GM21526 (cell line): ENCODE data around the gene JARID2.

Experiments used
- ATAC-seq: cut with Tn5 transposase; IDR thresholded peaks from one replicate; pipeline ENCODE4 v1.9.1; 2021; ENCODE audit warnings: moderate library complexity; ENCODE audit not compliant: unreplicated experiment, low FRiP score

JARID2 gene

DNA sequence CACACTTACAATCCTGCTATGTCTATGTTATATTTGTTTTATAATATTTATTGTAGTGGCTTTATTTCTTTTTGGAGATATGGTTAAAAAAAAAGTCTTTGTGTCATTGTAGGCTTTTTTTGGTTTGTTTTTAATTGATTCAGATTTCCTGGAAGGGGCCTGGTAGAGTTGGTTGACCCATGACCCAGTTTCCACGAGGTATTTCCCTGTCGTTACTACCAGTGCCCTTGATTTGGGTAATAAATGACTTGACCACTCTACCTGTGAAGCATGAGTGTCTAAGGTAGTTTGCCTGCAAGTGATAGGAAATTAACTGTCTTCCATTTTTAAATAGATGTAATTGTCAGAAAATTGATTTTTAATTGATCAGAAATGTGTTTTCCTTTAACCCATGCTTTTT lies 121.0 kb downstream of the JARID2 start:
- ATAC-seq, result no peak

DNA sequence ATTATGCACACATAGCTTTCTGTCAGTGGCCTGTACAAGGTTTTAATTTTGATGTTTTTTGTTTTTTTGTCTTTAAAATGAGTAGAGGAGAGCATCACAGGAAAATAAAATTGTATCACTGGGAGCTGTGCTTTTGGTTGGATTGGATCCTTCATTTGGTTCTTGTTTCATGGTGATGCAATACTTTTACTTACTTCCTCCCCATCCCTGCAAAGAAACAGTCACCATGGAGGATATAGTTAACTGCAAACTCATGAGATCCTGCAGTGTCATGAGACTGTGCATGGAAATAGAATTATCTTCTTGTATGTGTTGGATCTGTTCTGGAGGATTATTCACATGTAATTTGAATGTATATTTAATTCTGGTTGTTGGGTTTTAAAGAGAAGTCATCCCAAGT lies 122.3 kb downstream of the JARID2 start:
- ATAC-seq, result no peak

DNA sequence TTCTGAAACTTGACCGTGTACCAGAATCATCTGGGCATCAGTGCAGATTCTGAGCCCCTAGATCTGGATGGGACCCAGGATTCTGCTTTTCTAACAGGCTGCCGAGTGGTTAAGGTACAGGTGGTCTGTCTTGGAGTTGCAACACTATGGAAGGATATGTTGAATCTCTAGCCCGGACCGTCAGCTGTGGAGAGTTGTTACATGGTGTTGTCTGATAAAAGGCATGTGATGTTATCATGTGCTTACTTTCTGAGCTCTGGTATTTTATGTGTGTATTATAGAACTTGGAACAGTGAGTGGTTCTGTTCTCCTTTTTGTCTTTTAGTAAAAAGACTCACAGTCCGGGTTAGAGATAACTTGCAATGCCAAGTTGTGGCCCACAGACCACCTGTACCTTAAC lies 123.0 kb downstream of the JARID2 start:
- no peak for ATAC-seq

DNA sequence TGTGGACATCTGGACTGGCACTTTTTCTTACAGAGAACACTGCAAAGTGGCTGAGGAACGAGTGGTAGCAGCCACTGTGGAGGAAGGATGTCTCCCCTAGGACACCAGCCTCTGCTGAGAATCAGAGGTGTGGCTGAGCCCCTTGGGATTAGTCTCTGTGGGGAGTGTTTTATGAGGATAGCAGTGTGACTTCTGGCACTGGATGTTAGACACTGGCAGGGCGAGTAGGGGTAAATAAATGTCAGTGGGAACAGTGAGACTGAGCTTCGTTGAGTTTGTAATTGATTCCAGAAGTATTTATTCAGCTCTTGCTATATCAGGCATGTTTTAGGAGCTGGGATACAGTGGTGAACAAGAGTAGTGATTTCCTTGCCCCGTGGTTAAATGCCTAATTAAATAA lies 124.0 kb downstream of the JARID2 start:
- no peak for ATAC-seq

DNA sequence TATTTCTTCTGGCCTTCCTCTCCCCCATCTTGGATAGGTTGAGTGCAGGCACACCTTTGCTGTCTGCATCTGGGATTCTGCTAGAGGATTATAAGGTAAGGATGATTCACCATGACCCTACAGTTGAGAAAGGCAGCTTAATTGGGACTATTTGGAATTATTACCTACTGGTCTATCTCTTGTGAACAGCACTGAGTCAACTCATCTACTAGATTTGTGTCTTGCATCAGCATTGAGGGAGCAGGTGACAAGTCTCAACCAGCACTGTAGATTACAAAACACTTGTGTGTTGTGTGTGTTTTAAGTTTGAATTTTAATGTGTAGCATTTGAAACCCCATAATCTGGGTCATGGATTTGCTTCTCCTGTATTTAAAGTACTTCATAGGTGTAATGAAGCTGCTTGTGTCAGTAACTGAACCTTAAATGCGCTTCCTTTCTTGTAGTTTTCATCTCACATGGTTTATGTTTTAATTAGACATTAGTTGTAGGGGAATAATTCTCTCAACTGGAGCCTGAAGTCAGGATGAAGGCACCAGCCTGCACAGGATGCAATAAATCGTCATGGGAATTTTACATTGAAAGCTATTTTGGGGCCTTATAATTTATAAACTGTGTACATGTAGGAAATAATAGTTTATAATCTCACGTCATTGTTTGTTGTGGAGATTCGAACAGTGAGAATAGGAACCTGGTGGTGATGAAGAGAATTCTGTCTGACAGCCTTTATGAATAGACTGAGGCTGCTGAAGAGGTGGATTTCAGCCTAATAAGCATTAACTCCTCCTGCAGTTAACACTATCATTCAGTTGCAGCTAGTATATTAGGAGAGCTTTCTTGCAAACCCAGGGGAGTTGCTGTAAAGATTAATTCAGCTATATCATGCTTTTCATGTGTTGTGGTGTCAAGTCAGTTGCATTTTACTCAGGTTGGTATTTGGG lies 125.1 kb downstream of the JARID2 start:
- no peak for ATAC-seq

DNA sequence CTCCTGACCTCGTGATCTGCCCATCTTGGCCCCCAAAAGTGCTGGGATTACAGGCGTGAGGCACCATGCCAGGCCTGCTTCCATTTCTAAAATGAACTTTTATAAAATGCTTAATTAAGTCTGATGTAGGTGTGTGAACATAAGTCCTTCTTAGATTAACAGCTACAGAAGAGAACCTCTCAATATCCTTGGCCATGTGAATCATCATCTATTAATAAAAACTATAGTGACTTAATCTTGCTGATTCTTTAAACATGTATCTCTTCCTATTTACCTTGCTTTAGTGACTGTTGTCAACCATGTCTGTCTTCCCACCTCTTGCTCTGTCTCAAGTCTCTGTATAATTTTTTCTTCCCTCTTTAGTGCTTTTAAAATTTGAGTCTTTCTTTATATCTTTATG lies 127.1 kb downstream of the JARID2 start:
- ATAC-seq, result no peak

DNA sequence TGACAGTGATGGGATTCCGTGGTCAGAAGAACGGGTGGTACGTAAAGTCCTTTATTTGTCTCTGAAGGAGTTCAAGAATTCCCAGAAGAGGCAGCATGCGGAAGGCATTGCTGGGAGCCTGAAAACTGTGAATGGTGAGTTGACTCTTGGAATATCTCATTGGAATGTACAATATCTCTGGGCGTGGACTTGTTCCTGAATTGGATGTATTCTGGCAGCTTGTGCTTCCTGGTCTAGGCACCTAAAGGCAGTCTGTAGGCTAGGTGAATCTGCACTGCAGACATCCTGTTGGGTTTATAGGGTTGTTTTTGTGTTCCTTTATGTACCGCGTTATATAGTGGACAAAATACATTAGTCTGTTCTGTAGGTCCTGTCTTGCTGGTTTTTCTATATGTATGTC lies 128.2 kb downstream of the JARID2 start:
- ATAC-seq, result no peak

DNA sequence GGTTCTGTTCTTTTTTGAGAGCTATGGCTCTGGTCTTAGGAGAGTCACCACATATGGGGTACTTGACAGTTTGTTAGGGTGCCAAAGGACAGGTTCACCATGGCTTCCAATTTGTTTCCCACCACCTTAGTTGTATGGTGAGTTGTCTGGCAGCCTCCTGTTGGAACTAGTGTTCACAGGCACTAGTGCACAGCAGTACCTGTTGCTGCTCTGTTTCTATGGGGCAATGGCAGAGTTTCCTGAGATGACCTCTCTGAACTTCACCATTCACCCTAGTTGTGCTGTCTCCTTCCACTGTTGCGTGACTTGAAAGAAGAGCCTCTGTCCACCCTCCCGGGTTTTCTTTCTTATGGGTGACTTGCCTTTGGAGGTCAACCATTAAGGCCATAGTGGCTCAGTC lies 129.1 kb downstream of the JARID2 start:
- no peak for ATAC-seq

DNA sequence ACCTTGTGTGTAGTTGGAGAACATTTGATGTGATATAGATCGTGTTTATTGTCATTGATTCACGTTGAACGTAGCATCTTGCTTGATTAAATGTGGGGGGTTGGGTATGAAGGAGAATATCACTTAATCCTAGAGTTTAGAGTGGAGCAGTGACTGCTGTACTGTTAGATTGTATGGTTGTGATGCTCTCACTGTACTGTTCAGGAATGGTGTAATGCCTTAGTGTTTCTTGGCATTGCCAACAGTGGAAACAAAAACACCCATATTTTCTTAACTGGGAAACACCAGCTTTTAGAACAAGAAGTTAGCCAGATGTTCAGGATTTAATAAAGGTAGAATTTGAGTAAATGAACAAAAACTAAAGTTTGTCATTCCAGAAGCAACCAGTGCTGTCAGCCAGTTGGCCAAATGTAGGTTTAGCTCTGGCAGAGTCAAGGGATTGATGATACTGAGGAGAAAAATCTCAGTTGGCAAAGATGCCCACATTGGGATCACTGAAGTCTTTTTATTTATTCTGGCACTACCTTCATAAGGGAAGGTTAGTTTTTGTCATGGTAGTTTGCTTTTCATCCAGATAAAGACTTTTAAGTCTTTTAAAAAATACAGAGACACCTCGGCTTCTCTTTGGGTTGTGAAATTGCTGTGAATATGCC lies 129.9 kb downstream of the JARID2 start:
- no peak for ATAC-seq

DNA sequence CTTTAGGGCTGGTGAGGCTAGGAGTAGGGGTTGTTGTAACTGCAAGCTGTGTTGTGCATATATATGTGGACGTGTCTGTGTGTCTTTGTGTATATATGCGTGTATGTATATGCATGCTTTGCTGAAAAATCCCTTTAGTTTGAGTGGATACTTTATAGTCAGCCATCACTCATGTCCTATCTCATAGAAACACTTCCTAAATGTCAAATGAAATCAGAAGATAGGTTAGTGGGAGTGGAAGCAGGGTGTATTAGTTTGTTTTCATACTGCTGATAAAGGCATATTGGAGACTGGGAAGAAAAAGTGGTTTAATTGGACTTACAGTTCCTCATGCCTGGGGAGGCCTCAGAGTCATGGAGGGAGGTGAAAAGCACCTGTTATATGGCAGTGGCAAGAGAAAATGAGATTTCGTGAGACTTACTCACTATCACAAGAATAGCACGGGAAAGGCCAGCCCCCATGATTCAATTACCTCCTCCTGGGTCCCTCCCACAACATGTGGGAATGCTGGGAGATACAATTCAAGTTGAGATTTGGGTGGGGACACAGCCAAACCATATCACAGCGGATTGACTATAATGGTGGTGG lies 131.1 kb downstream of the JARID2 start:
- no peak for ATAC-seq

DNA sequence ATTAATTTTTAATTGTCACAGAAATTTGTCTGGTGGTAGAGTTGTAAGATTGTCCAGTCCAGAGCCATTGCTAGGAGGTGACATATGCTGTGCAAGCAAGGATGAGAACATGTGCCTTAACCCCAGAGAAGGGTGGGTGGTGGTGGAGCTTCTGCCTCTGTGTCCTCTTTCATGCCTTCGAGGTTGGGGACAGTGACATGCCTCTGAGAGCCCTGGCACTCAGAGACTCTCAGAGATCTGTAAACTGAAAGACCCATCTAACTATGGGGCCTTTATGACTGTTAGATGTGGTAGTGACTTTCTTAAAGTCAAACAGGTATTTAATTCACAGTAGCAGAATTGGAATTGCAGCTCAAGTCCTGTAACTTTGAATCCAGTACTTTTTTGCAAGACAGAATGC lies 132.4 kb downstream of the JARID2 start:
- ATAC-seq, result no peak

DNA sequence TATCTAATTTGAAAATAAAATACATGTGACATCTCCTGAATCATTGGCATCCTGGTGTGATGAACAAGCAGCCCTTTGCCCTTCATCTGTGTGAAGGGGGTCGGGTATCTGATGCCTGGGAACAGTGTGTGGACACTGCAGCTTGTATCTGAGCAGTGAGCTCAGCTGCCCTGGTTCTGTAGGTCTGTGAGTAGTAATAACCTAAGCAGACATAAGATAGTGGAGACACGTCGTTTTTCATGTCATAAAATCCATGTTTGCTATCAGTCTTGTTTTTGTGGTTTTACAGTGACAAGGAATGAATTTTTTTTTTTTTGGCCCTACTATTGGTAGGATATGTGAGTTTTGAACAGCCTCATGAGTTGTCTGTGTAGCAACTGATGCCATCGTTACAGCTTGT lies 133.0 kb downstream of the JARID2 start:
- ATAC-seq, result no peak

DNA sequence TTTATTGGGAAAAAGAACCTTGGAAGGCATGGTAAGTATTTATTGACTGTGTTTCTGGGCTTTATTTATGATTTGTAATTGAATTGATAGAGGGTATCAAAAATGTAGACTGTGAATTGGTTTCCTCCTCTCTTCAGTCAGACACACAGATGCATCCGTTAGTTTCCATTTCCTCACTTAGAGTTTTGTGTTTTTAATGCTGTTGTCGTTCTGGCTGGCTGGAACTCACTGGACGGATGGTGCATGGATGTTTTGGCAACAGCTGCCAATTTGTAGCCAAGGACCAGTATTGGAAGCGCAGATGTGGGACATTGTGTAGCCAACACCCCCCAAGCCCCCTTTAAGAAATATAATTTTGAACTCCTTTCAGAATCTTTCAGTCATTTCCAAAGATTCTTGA lies 134.5 kb downstream of the JARID2 start:
- no peak for ATAC-seq

DNA sequence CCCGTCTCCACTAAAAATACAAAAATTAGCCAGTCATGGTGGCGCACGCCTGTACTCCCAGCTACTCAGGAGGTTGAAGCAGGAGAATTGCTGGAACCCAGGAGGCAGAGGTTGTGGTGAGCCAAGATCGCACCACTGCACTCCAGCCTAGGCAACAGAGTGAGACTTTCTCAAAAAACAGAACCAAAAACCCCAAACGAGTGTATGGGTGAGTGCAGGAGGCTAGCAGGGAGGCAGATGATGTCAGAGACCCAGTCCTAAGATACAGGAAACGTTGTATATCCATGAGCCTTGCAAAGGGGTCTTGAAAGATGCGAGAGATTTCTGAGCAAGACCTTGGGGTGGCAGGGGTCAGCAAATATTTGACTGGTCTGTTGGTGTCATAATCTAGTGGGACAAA lies 136.2 kb downstream of the JARID2 start:
- ATAC-seq, result no peak

DNA sequence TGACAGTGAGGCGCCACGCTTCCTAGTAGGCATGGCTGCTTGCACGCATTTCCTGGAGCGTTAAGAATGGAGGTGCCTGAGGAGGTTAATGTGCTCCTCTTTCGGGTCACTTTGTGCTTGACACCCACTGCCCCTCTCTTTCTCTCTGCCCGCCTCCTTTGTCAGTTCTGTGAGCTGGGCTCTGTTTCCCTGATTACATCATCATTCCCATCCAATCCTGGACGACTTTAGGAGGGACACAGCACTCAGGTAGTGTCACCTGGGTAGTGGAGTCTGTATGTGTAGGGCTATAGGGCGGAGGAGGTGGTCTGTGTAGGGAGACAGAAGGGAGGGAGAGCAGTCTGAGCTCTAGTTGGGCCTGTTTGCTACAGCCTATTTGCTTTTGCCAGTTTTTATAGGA lies 136.8 kb downstream of the JARID2 start:
- no peak for ATAC-seq

DNA sequence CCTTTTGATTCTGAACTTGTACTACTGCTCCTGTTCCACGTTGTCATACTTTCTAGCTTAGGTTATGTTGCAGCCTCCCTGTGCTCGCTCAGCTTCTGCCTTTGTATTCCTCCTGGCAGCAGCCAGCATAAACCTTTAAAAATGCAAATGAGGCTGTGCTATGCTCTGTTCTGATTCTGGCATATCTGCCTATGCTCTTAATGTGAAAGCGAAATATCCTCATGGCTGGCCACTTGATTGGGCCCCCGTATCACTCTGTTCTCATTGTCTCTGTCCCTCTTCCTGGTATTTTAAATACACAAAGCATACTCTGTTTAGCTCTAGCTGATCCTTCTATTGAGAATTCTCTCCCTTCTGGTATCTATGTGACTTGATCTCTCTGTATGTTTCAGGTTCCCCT lies 139.0 kb downstream of the JARID2 start:
- ATAC-seq, result no peak

DNA sequence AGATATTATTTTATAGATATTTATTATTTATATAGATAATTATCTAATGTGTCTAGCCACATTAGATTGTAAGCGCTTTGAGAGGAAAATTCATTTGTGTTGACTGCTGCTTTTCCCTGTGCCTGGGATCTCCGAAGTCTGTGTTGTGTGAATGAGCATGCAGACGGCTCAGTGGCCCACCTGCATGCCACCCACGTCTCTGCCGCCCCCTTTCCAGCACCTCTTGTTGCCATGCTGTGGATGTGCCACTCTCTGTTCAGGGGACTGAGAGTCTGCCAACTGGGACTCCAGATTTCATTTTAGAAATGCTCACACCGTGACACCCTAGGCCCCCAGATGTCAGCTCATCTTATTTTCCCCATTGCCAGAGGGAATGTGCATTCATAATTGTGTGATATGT lies 139.7 kb downstream of the JARID2 start:
- no peak for ATAC-seq

DNA sequence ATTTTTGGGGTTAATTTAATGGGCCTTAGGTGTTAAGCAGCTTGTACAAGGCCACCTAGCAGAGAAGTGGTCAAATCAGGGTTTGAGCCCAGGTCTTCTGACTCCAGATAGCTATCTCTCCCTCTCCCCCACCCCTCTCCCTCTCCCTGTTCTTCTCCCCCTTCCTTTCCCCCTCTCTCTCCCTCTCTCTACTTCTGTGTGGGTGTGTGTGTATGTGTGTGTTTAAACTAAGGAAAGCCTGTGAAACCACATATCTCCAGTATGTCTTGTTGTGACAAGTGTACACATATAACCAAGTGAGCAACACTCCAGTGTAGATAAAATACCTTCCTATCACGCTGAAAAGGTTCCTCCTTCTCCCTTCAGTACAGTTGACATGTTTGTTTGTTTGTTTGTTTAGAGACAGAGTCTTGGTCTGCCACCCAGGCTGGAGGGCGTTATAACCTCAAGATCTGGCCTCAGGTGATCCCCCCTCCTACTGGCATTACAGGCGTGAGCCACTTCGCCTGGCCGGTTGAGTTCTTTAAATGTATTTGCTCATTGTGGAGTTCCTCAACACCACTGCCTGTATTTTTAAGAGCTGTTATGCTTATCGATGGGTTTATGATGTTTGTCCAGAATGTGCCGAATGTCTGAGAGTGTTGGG lies 140.4 kb downstream of the JARID2 start:
- no peak for ATAC-seq

DNA sequence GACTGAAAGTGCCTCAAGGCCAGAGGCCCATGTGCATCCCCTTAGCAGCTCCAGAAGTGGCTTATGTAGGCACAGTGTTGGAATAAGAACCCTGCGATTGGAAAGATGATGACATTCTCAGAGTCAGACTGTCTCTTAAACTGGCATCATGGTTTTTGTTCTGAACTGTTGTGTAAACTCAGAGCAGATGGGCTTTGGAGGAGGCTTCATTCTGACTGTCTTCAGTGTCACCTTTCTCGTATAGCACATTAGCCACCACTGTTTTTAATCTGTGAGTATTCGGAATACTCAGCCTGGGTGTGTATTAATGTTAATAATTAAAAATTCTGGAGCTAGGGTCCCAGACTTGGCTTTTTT lies 140.9 kb downstream of the JARID2 start:
- ATAC-seq, result no peak

DNA sequence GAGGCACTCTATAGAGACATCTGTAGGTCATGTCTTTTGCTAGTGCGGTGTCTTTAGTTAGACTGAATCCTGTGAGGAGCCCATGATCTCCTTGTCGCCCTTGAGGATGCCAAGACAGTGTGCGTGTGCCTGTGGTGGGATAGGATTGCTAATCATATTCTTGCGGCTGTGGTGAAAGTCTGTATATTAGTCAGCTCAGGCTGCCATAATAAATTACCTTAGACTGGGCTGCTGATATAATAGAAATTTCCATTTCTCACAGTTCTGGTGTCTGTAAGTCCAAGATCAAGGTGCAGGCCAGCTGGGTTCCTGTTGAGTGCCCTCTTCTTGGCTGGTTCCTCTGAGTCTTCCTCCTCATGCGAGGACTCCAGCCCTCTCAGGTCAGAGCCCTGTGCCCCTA lies 141.2 kb downstream of the JARID2 start:
- no peak for ATAC-seq

DNA sequence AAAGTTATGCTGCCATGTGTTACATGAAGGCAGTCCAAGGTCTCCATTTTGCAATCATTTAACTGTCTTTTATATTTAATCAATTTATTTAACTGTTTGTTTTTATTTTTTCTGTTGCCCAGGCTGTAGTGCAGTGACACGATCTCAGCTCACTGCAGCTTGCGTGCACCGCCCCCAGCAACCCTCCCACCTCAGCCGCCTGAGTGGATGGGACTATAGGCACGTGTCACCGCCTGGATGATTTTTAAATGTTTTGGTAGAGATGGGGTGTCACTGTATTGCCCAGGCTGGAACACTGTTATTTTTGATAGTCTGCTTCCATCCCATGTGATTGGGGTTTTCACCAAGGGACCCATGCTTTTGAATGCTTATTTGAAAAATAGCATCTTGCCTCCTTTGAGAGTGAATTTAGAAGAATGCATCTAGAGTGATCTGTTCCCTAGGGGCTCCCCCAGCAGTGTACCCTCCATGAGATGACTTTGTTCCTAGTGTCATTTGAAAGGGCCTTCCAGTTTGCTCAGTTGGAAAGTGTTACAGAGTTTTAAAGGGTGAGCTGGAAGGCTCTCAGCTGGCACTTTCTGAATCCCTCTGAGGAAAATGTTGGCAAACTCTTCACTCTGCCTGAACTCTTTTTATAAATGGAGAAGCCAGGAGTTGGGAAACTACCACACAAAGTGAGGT lies 143.4 kb downstream of the JARID2 start:
- ATAC-seq, result no peak
